NCI-H748 (cell line): ENCODE results near the gene TRPM4.
"Not testable (repeated sequence)": the region's sequence is repeated elsewhere in the genome, so short reads cannot be mapped to it uniquely, and the experiment has no call there.

Source experiments
- DNase-seq: peaks from one replicate; lab custom pipeline; 2025; ENCODE audit not compliant: unreplicated experiment; lab: John Stamatoyannopoulos, UW

Gene TRPM4

DNA sequence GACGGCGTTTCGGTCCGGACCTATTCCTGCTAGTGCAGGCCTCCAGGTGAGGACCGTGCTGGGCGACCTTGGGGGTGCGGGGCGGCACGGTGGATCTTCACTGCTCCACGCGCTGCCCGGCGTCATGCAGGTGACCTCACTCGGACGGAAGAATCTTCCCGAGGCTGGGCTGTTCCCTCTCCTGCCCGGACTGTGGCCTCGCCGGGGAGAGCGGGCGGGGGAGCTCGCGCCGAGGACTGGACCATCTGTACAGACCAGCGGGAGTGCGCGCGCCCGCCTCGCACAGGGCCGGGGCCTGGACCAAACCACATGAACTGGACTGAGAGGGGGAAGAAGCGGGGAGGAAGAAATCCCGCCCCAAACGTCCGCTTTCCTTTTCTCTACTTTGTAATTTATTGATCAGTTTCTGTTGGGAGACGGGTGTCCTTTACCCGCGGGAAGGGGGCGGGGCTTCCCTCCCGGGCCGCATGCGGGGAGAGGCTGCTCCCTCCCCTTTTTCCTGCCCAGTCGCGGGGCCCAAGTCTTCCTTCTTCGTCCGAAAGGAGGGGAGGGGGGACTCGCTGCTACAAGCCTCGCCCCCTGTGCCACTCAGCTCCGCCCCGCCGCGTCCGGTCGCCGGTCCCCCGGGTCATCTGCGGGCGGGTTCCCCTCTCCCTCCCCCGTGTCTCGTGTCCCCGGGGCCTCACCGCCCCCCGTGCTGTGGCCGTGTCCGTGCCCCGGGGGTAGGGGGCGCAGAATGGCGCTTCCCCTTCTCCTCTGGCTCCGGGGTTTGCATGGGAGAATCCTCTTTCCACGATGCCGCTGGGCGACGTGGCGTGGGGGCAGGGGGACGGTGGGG, 7.3 kb upstream of the TRPM4 start:
- peak; percentile 94 for DNase-seq

DNA sequence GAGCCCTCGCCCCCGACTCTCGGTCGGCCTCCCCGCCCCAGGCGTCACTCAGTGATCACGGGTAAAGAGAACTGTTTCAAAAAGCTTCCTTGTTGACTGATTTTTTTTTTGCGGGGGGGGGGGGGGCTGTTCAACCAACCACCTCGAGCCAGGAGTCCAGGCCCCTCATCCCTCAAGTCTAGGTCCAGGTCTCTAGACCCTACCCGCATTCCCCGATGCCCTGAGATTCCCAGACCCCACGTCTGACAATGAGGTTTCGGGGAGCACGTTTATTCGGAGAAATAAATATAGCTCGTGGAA, 6.7 kb upstream of the TRPM4 start:
- no peak for DNase-seq

DNA sequence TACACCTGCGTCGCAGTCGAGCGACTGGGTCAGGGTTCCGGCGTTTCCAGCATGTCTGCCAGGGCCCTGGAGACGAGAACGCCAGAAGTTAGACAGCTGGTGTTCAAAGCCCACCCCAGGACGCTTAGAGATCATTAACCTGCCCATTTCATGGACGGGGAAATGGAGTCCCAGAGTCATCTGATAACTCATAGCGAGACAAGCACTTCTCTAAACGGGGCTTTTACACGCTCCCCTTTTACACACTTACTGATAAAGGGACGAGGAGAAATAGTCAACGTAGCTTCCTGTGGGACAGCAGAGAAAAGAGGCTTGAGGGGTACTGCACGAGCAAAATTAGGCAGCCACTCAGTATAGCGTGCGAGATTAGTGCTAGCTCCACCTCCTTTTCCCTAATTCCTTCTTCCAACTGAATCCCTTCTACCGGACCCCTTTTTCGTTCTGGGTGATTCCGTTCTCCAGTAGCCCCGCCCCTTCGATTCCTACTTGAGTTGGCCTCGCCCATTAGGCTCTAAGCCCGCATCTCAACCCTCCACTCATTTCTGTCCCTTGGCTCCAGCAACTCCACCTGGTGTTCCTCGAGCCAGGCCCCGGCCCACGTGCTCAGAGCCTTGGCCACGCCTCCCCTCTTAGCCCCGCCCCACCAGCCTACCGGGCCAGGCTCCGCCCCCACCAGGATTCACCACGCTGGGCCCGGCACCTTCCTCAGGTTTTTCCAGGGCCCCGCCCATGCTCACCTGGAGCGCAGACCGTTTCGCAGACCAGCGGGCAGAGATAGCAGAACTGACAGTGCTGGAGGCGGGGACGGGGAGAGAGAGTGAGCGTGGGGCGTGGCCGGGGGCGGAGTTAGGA, 6.1 kb upstream of the TRPM4 start:
- DNase-seq: peak; percentile 96

DNA sequence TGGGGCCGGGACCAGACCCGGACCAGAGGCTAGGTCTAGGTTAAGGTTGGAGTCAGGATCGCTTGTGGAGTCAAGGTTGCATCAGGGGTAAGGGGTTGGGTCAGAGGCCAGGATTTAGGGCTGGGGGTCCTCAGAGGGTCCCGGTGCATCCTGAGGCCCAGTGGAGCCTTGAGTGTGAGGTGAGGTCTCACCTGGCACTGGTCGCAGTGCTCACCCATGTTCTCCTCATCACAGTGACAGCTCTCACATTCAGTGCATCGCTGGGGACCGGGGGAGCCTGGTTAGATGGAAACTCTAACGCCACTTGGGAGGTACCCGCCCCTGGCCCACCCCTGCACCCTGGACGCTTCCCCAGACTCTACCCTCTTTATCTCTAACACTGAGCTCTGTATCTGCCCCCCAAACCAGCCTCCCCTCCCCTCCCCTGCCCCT, 5.5 kb upstream of the TRPM4 start:
- no peak for DNase-seq

DNA sequence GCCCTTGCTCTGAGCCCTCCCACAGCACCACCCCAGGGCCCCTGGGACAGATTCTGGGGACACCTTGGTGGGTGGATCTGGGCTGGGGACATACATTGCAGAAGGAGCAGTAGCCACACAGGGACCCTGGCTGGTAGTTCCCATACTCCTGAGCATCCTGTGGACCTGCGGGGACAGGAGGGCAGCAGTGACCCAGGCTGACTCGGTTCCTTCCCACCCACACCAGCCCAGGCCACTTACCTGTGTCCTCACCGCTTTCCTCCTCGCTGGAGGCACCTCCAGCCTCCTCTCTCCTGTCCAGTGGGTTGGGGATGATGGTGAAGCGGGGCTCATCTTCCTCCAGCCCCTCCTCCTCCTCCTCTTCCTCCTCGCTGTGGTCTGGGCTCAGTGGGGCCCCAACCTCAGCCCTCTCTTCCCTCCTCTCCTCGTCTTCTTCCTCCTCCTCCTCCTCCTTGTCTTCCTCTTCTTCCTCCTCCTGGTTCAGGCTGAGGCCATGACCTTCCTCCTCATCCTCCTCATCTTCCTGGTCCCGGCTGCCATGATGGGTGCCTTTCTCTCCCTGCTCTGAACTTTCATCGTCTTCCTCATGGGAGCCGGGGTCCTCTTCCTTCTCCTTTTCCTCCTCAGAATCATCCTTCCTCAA, 4.3 kb upstream of the TRPM4 start:
- no peak for DNase-seq

DNA sequence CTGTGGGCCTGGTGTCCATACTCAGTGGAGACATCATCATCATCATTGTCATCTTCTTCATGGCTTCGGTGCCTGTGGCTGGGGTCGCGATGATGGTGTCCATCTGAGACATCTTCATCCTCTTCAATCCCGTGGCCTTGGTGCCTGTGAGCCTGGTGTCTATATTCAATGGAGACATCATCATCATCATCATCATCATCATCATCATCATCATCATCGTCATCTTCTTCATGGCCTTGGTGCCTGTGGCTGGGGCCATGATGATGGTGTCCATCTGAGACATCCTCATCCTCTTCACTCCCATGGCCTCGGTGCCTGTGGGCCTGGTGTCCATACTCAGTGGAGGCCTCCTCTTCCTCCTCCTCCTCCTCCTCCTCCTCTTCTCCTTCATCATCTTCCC, 3.3 kb upstream of the TRPM4 start:
- no peak for DNase-seq

DNA sequence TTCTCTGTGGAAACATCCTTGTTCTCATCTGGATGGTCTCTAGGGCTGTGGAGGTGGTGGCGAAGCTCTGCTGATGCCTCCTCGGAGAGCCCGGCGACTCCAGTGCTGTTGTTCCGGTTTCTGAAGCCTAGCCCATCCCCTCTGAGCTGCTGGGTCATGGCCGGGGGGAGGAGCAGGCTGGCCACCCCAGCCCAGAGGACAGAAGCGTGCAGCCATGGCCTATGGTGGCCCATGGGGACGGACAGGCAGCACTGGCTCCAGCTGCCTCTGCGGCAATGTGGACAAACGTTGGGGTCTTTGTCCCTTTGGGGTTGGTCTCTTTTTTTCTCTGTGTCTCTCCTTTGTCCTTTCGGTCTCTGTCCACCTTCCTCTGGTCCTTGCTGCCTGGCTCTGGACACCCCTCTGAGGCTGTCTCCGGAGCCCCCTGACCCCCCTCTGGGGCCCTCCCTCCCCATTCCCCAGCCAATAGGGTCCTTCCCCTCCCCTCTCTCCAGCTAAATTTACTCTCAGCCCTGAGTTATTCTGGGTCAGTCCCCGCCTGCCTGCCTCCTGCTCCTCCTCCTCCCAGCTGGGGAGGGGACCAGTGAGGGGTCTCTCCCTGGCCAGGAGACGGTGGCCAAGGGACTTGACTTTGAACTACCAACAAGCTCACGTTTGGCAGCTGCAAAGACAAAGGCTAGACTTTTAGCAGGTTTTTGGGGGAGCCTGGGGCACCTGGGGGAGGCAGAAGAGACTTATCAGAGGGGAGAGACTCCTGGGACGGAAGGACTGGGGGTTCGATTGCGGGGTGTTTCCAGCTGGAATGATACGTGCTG, 2.4 kb upstream of the TRPM4 start, which contains the start of gene HRC:
Gene HRC, minus strand, starts transcription at position 392 of the 815 bp plus-strand sequence. Its CDS starts 159 bp downstream, at position 233.
- no peak for DNase-seq

DNA sequence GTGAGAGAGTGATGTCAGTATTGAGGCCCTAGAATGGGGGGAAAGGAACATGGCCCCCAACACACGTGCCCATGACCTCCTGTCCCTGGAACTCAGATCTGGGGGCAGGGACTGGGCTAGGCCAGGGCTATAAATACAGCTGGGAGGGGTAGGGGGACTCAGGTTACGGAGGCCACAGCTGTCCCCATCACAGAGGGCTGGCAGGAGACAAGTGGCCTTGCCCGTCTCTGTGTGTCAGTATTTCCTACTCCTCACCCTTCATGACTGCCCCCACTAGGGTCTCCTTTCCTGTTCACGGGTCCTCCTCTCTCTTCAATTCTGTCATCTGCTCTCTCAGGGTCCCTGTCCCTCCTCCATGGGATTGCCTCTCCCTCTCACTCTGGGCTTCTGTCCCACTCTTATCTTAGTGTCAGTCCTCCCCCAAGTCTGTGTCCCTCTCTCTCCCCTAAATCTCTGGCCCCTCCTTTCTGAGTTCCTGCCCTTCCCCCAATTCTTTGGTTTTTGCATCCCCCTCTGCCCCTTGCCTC, 1.7 kb upstream of the TRPM4 start:
- no peak for DNase-seq

DNA sequence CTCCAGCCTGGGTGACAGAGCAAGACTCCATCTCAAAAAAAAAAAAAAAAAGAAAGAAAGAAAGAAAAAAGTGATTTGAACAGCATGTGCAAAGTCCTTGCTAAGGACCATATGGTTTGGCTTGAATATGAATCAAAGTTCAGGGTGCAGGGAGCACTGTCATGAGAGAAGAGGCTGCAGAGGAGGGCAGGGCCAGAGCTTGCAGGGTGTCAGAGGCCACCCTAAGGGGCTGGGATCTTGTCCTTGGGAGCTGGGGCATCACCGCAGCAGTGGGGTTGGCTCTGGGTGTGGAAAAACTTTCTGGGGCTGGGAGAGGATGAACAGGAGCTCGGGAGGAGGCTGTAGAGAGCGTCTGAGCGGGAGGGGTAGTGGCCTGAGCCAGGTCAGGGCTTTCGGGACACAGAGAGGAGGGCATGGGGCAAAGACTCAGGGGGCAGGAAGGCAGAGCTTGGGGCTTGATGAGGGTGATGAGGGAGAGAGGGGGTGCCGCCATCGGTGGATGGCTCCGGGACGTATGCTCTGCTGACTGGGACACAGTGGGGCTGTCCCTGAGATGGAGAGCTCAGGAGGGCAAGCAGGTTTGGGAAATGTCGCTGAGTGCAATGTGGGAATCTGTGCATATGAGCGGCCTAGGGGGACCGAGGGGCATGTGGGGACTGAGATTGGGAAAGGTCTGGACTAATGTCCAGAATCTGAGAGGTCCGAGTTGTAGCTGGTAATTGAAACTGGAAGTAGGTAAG, 3.0 kb downstream of the TRPM4 start:
- no peak for DNase-seq

DNA sequence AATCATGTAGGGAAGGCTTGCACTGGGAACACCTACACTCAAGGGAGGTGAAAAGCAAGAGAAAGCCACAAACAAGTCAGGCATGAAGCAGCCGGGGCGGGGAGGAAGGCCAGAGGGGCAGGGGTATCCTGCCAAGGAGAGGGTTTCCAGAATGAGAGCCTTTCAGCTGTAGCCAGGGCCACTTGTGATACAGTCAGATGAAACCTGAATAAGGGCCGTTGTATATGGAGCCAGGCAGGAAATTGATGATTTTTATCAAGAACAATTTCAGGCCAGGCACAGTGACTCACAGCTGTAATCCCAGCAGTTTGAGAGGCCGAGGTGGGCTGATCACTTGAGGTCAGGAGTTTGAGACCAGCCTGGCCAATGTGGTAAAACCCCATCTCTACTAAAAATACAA, 4.4 kb downstream of the TRPM4 start:
- DNase-seq: no peak

DNA sequence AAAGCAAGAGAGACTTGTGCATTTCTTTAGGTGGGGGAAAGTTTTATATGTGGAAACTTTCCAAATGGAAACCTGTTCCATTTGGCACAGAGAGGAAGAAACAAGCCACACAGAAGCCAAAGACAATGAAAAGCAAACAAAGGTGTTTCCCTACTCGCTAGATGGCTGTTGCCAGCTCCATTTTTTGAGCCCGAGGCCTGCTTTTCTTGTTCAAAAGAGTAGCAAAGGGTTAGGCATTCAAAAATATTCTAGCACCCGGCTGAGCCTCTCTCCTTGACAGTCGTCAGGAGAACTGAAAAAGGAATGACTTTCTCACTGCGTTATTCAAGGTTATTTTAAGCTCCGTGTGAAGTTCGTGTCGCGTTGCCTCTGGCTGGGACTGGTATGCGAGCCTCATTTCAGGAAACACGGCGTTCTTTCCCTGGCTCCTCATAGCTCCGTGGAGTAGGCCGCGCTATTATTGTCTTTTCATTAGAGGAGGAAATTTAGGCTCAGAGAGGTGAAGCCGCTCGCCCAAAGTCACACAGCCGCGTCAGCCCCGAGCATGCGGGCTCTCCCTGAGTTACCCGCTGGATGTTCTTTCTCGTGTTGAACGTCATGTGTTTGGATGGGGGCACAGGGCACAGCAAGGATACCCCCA, 7.6 kb downstream of the TRPM4 start:
- no peak for DNase-seq

DNA sequence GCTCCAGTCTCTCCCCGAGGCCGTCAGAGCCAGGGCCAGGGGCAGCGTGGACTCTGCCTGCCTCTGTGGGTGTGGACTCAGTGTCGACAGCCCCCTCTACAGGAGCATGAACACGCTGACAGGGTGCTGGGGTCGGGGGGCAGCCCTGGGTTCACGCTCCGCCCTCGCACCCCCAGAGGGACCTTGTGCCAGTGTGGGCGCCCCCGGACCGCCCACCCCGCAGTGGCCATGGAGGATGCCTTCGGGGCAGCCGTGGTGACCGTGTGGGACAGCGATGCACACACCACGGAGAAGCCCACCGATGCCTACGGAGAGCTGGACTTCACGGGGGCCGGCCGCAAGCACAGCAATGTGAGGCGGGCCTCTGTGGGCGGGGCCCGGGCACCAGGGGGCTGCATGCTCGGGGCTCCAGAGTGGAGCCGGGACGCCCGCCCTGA, 8.3 kb downstream of the TRPM4 start:
- no peak for DNase-seq

DNA sequence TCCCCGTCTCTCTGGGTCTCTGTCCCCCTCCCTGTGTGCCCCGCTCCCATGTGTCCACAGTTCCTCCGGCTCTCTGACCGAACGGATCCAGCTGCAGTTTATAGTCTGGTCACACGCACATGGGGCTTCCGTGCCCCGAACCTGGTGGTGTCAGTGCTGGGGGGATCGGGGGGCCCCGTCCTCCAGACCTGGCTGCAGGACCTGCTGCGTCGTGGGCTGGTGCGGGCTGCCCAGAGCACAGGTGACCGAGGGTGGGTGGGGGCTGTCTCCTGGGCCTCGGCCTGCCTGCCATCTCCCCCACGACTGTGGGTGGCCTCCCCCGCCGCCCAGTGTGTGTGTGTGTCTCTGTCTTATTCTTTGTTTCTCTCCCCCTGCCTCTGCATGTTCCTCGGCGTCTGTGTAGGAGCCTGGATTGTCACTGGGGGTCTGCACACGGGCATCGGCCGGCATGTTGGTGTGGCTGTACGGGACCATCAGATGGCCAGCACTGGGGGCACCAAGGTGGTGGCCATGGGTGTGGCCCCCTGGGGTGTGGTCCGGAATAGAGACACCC, 10.3 kb downstream of the TRPM4 start:
- DNase-seq: no peak

DNA sequence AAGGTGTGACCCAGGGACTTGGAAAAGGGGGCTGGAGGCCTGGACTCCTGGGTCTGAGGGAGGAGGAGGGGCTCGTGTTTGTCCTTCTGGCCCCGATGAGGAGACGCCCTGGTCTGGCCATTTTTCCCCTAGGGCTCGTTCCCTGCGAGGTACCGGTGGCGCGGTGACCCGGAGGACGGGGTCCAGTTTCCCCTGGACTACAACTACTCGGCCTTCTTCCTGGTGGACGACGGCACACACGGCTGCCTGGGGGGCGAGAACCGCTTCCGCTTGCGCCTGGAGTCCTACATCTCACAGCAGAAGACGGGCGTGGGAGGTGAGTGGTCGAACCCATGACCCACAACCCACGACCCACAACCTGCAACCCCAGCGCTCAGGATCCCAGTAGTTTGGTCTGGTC, 10.8 kb downstream of the TRPM4 start:
- DNase-seq: no peak

DNA sequence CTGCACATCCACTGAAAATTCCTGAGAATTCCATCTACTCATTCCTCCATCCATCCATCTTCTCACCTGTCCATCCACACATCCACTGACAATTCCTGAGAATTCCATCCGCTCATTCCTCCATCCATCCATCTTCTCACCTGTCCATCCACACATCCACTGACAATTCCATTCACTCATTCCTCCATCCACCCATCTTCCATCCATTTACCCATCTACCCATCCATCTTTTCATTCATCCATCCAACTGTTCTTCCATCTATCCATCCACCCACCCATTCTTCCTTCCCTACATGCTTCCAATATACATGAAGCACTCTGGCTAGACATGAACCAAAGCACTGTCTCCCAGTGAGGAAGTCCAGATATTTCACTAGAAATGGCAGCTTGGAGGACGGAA, 15.6 kb downstream of the TRPM4 start:
- DNase-seq: no peak

DNA sequence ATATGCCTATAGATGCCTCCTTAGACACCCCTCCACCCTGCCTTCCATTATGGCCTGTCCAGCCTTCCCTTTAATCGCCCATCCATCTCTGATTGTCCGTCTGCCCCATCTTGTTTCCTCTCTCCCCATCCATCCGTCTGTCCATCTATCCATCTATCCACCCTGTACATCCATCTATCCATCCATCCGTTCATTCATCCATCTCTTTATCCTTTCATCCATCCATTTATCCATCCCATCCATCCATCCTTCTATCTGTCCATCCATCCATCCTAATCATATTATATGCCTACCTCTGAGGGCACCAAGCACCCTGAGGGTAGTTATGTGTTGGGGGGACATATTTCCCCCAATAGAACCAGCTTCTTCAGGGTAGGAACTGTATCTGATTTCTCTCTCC, 23.1 kb downstream of the TRPM4 start:
- DNase-seq: no peak

DNA sequence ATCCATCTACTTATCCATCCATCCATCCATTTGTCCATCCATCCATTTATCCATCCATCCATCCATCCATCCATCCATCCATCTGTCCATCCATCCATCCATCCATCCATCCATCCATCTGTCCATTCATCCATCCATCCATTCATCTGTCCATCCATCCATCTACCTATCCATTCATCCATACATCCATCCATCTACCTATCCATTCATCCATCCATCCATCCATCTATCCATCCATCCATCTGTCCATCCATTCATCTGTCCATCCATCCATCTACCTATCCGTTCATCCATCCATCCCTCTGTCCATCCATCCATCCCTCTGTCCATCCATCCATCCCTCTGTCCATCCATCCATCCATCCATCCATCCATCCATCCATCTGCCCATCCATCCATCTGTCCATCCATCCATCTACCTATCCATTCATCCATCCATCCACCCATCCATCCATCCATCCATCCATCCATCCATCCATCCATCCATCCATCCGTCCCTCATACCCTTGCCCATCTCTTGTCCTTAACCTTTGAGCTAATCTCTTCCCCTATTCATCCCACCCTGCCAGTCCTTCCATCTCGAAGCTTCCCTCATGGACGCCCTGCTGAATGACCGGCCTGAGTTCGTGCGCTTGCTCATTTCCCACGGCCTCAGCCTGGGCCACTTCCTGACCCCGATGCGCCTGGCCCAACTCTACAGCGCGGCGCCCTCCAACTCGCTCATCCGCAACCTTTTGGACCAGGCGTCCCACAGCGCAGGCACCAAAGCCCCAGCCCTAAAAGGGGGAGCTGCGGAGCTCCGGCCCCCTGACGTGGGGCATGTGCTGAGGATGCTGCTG, 24.6 kb downstream of the TRPM4 start:
- DNase-seq: not testable (repeated sequence)

DNA sequence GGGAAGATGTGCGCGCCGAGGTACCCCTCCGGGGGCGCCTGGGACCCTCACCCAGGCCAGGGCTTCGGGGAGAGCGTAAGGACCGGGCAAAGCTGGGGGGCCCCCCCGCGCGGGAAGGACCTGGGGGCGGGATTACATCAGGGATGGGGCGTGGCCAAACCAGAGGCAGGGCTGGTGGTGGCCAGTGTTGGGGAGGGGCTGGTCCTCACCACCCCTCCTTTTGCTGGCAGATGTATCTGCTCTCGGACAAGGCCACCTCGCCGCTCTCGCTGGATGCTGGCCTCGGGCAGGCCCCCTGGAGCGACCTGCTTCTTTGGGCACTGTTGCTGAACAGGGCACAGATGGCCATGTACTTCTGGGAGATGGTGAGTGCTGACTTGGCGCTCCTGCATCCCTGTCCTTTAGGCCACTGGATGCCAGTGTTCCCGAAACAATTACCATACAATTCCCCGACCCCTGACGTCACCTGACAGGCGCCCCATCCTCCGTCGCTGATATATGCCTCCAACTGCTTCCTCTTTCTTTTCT, 25.3 kb downstream of the TRPM4 start:
- no peak for DNase-seq
